BLaER1 (cell line): Measurements from ENCODE around the gene SNX7.

Experiments used
- H3K27ac ChIP-seq: shearing (Covaris generic); formaldehyde crosslinking; 2 replicates; pipeline ENCODE4 v1.8.1; 2022
- H3K27me3 ChIP-seq: shearing (Covaris generic); formaldehyde crosslinking; 2 replicates; pipeline ENCODE4 v1.8.1; 2022
- H3K36me3 ChIP-seq: shearing (Covaris generic); formaldehyde crosslinking; 2 replicates; pipeline ENCODE4 v1.8.1; 2022
- H3K4me1 ChIP-seq: shearing (Covaris generic); formaldehyde crosslinking; 2 replicates; pipeline ENCODE4 v1.8.1; 2022
- H3K4me2 ChIP-seq: shearing (Covaris generic); formaldehyde crosslinking; 2 replicates; pipeline ENCODE4 v1.8.1; 2022
- H3K4me3 ChIP-seq: shearing (Covaris generic); formaldehyde crosslinking; 2 replicates; pipeline ENCODE4 v1.8.1; 2022
- H3K9ac ChIP-seq: shearing (Covaris generic); formaldehyde crosslinking; 2 replicates; pipeline ENCODE4 v1.8.1; 2022
- H3K9me3 ChIP-seq: shearing (Covaris generic); formaldehyde crosslinking; 2 replicates; pipeline ENCODE4 v1.8.1; 2022
- H4K20me1 ChIP-seq: shearing (Covaris generic); formaldehyde crosslinking; 2 replicates; pipeline ENCODE4 v1.8.1; 2022
- Cebpa-rat ChIP-seq: shearing (Covaris generic); IDR thresholded peaks from 2 replicates; pipeline ENCODE4 v1.8.1; 2022

The SNX7 gene

DNA sequence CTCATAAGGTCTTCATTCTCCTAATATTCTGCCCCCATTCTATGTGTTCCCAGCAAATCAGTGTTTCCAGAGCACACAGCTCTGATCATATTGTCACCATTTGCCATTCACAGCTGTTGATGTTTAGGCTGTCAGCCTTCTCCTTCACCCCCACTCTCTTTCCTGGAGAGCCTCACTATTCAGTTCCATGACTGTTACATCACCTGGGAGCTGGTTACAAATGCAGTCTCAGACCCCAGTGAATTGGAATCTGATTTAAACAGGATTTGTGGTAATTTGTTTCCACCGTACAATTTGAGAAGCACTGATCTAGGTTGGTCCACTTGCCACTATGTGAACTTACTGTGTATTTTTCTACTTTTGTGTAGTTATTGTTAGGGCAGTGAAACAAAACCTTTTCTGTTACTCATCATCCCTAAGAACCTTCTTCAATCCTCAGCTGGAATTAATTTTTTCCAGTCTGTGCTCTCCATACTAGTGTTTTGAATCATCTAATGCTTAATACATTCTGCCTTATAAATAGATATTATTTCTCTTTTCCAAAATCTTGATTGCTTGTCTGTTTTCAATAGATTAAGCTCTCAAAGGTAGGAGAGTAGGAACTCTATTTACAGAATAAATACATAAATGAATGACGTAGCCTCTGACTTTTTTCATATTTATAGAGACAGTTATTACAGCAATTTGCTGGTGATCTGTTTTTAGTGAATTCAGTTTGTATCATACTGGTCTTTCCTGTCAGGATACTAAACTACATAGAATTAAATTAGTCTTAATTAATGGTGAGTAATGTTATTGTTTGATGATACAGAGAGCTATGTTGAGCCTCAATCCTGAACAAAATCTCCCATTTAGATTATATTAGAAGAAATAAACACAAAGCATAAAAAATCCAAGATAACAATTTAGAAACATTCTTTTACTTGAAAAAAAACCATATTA lies 8.1 kb downstream of the SNX7 start:
- H3K4me1 ChIP-seq: no peaks in the 10 kb centered on the region
- H3K4me2 ChIP-seq: no peak overlapping the region
- no peak for TF ChIP-seq Cebpa-rat

DNA sequence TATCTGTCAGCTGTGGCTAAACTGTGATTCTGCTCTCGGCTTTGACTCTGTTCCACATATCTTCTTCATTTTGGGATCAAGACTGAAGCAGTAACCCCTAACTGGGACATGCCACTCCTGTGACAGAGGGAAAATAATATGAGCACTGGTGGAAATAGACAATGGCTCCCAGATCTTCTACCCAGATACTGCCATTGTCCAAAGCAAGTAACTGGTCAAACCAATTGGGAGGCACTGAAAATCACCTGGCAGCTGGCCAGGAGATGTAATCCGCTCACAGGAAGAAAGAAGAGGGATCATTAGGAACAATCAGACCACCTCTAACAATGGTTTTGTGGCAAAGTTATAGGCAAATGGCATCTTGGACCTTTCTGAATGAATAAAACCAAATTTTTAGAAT lies 10.7 kb downstream of the SNX7 start:
- no peaks in the 10 kb centered on the region for H3K27me3 ChIP-seq
- no peak overlapping the region for H3K9ac ChIP-seq
- TF ChIP-seq Cebpa-rat: no peak
- H3K36me3 ChIP-seq: no peaks in the 10 kb centered on the region
- no peak overlapping the region for H3K4me3 ChIP-seq
- no peaks in the 10 kb centered on the region for H4K20me1 ChIP-seq
- no peak overlapping the region for H3K4me2 ChIP-seq
- no peaks in the 10 kb centered on the region for H3K9me3 ChIP-seq
- no peaks in the 10 kb centered on the region for H3K4me1 ChIP-seq
- H3K27ac ChIP-seq: no peak overlapping the region

More for the DNA sequence above, 8.1 kb downstream of the SNX7 start:
- no peak overlapping the region for H3K9ac ChIP-seq
- no peak overlapping the region for H3K4me3 ChIP-seq
- no peaks in the 10 kb centered on the region for H3K27me3 ChIP-seq
- no peaks in the 10 kb centered on the region for H3K9me3 ChIP-seq
- no peaks in the 10 kb centered on the region for H3K36me3 ChIP-seq
- no peak overlapping the region for H3K27ac ChIP-seq
- no peaks in the 10 kb centered on the region for H4K20me1 ChIP-seq

DNA sequence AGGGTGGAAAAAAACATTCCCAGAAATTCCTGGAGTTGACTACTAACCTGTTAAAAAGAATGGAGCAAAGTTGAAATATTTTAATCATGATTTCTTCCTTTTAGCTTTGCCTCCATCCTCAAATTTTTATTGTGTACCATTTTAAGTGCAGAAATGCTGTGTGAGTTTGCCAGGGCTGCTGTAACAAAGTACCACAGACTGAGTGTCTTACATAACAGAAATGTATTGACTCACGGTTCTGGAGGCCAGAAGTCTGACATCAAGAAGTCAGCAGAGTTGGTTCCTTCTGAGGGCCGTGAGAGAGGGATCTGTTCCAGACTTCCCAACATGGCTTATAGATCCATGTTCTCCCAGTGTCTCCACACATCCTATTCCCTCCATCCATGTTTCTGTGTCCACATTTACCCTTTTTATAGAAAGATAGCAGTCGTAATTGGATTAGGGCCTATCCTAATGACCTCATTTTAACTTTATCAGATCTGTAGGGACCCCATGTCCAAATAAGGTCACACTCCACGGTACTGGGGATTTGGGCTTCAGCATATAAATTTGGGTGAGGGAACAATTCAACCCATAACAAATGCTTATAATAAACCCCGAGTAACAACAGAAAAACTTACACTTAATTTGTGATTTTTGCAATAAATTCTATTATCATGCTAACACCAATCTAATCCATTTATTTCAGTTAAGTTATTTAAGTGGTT lies 12.7 kb downstream of the SNX7 start:
- no peaks in the 10 kb centered on the region for H3K4me1 ChIP-seq
- no peak overlapping the region for H3K4me3 ChIP-seq
- H4K20me1 ChIP-seq: no peaks in the 10 kb centered on the region
- TF ChIP-seq Cebpa-rat: no peak
- no peak overlapping the region for H3K4me2 ChIP-seq
- H3K27ac ChIP-seq: no peak overlapping the region
- H3K9me3 ChIP-seq: no peaks in the 10 kb centered on the region
- H3K36me3 ChIP-seq: no peaks in the 10 kb centered on the region
- H3K9ac ChIP-seq: no peak overlapping the region
- no peaks in the 10 kb centered on the region for H3K27me3 ChIP-seq

DNA sequence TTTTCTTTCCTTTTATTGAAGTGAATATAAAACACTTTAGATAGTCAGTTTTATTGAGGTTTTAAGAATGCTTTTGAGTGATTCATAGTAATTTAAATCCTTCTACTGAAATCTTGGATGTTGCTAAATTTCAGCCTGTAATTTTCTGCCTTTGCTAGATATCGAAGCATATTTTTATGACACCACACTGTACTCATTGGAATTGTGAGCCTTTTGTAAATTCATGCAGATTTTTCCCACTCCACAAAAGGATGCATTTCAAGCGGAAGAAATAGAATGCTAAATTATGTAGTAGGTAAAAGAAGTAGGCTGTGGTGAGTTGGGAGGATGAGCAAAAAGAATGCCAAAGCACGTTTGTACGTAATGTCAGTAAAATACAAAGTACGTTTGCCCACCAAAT lies 13.8 kb downstream of the SNX7 start:
- no peaks in the 10 kb centered on the region for H3K27me3 ChIP-seq
- H4K20me1 ChIP-seq: no peaks in the 10 kb centered on the region
- TF ChIP-seq Cebpa-rat: no peak
- no peak overlapping the region for H3K27ac ChIP-seq
- H3K4me1 ChIP-seq: no peaks in the 10 kb centered on the region
- no peak overlapping the region for H3K4me3 ChIP-seq
- H3K36me3 ChIP-seq: no peaks in the 10 kb centered on the region
- no peak overlapping the region for H3K4me2 ChIP-seq
- H3K9ac ChIP-seq: no peak overlapping the region
- no peaks in the 10 kb centered on the region for H3K9me3 ChIP-seq

DNA sequence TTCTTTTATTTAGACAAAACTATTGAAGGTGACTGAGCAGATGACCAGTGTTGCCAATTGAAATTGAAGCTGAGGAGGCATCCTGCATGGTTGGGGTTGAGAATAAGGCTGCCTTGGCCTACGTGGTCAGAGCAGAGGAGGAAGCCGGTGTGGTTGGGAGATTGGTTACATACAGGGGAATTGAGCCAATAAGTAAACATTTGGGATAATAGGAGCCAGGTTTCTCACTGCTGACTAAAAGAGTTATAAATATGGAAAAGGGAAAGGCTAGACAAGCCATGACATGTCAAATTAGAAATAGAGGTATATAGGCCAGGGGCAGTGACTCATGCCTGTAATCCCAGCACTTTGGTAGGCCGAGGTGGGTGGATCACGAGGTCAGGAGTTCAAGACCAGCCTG lies 15.8 kb downstream of the SNX7 start:
- no peak overlapping the region for H3K4me3 ChIP-seq
- no peak overlapping the region for H3K9ac ChIP-seq
- no peak overlapping the region for H3K4me2 ChIP-seq
- no peaks in the 10 kb centered on the region for H4K20me1 ChIP-seq
- H3K36me3 ChIP-seq: no peaks in the 10 kb centered on the region
- H3K9me3 ChIP-seq: peaks cover 7% of the 10 kb centered on the region; the same call in 1 of the 2 replicates
- H3K27ac ChIP-seq: no peak overlapping the region
- H3K27me3 ChIP-seq: no peaks in the 10 kb centered on the region
- no peaks in the 10 kb centered on the region for H3K4me1 ChIP-seq
- TF ChIP-seq Cebpa-rat: no peak

DNA sequence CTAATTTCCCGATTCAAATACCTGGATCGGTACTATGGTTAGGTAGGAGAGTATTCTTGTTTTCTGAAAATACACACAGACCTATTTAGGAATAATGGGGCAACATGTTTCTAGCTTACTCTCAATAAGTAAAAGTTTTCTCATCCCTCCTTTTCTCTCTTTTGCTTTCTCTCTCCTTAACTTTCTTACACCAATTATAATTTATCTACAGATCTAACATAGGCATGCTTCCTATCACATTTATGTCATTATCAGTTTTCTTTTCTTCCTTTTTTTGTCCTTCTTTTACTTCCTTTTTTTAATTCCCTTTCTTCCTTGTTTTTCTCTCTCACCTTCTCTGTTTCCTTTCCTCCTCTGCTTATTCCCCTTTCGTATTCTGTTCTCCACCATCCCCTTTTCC lies 20.3 kb downstream of the SNX7 start:
- Histone ChIP-seq H3K9me3 (peaks cover 7% of the 10 kb centered on the region; the same call in 1 of the 2 replicates), H3K27me3 (no peaks in the 10 kb centered on the region), H3K4me1 (no peaks in the 10 kb centered on the region), H3K9ac (no peak overlapping the region), H4K20me1 (no peaks in the 10 kb centered on the region), H3K4me3 (no peak overlapping the region), H3K4me2 (no peak overlapping the region), H3K36me3 (no peaks in the 10 kb centered on the region), H3K27ac (no peak overlapping the region)
- TF ChIP-seq Cebpa-rat: no peak

DNA sequence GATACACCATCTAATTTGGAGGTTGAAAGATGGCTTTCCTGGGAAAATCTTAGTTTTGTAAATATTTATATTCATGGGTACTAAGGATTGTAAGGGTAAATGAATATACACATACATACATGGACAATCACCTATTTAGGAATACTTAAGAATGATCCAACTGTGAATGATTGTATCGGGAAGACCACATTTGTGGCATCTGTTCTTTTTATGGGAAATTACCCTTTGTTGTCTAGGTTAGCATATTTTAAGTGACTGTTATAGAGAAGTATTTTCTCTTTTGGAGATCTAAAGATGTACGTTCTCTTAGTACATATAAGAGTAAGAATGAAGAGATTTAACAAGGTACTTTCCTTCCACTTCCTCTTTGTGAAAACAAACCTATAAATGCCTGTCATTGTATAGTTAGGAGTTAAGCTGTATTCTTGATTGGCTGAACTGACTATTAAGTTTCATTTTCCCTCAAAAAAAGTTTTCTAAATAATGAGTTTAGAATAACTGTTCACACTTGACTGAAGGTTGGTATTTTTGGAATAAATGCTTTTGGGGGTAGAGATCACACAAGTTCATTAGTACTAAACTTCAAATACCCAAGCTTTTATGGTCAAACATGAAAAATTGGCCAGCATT lies 26.7 kb downstream of the SNX7 start:
- no peak overlapping the region for H3K9ac ChIP-seq
- TF ChIP-seq Cebpa-rat: no peak
- no peaks in the 10 kb centered on the region for H4K20me1 ChIP-seq
- H3K27ac ChIP-seq: no peak overlapping the region
- H3K4me3 ChIP-seq: no peak overlapping the region
- no peaks in the 10 kb centered on the region for H3K36me3 ChIP-seq
- peaks cover 6% of the 10 kb centered on the region; the same call in 1 of the 2 replicates for H3K4me1 ChIP-seq
- H3K9me3 ChIP-seq: no peaks in the 10 kb centered on the region
- no peaks in the 10 kb centered on the region for H3K27me3 ChIP-seq
- no peak overlapping the region for H3K4me2 ChIP-seq

DNA sequence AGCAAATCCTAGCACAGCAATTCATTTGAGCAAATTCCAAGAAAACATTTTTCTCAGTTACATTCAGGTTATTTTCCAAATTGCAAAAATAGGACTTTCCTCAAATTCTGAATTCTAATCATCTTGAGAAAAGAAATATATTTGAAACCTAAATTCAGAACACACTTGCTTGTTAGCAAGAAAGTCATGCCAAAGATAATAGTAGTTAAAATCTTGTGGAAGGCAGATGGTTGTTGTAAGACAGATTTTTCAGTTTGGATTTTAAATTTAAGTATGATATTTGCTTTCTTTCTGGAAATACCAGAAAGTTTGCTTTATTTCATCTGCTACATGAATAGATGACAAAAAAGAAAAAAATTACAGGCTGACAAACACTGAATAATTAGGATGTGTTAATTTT lies 29.1 kb downstream of the SNX7 start:
- no peak for TF ChIP-seq Cebpa-rat
- Histone ChIP-seq H4K20me1 (no peaks in the 10 kb centered on the region), H3K9me3 (no peaks in the 10 kb centered on the region), H3K4me3 (no peak overlapping the region), H3K4me2 (no peak overlapping the region), H3K27ac (no peak overlapping the region), H3K9ac (no peak overlapping the region), H3K36me3 (no peaks in the 10 kb centered on the region), H3K4me1 (peaks cover 6% of the 10 kb centered on the region; the same call in 1 of the 2 replicates), H3K27me3 (no peaks in the 10 kb centered on the region)

DNA sequence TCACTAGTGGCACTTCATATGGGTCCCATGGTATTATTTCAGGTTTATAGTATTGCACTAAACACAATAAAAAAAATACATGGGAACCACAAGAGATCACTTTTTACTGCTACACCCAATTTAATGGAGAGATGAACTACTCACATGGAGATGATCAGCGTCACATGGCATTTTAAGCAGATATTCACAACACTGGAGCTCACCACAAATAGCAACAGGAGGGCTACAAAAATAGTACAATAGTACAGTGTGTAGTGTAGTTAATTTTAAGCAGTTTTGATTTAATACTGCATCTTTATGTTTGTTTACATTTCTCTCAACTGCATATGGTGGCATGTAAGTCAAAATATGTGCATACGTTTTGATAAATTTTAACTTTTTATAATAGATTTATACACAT lies 31.0 kb downstream of the SNX7 start:
- Histone ChIP-seq H3K27me3 (no peaks in the 10 kb centered on the region), H3K9me3 (no peaks in the 10 kb centered on the region), H3K27ac (no peak overlapping the region), H4K20me1 (no peaks in the 10 kb centered on the region), H3K4me3 (no peak overlapping the region), H3K36me3 (no peaks in the 10 kb centered on the region), H3K9ac (no peak overlapping the region), H3K4me2 (no peak overlapping the region), H3K4me1 (peaks cover 6% of the 10 kb centered on the region; the same call in 1 of the 2 replicates)
- no peak for TF ChIP-seq Cebpa-rat

DNA sequence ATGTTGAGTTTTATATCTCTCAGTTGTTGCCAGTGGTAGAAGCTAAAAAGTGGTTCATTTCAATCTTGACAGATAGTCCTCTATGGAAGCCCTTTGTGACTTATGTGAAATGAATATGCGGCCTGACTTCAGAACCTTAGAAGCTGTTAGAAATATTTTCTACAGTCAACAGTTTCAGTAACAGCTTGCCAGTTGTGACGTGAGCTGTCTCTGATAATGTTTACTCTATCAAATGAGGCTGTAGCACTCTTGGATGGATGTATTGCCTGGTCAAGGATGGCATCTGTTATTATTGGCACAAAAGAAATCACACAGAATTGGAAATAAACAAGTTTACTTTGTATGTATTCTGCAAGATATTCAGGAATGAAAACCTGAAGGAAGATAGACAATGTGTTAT lies 31.9 kb downstream of the SNX7 start:
- TF ChIP-seq Cebpa-rat: no peak
- H3K4me3 ChIP-seq: no peak overlapping the region
- H3K4me1 ChIP-seq: peaks cover 4% of the 10 kb centered on the region; the same call in 1 of the 2 replicates
- no peaks in the 10 kb centered on the region for H3K9me3 ChIP-seq
- H3K4me2 ChIP-seq: no peak overlapping the region
- no peaks in the 10 kb centered on the region for H3K27me3 ChIP-seq
- H4K20me1 ChIP-seq: no peaks in the 10 kb centered on the region
- H3K27ac ChIP-seq: no peak overlapping the region
- no peaks in the 10 kb centered on the region for H3K36me3 ChIP-seq
- H3K9ac ChIP-seq: no peak overlapping the region
